NCI-H510A treated with DMSO at 0.1 percent for 48 hours (cell line): ENCODE results near the gene SLC25A43.

Experiments used
- DNase-seq: peaks from one replicate; lab custom pipeline; 2025; lab: John Stamatoyannopoulos, UW

Gene SLC25A43

DNA sequence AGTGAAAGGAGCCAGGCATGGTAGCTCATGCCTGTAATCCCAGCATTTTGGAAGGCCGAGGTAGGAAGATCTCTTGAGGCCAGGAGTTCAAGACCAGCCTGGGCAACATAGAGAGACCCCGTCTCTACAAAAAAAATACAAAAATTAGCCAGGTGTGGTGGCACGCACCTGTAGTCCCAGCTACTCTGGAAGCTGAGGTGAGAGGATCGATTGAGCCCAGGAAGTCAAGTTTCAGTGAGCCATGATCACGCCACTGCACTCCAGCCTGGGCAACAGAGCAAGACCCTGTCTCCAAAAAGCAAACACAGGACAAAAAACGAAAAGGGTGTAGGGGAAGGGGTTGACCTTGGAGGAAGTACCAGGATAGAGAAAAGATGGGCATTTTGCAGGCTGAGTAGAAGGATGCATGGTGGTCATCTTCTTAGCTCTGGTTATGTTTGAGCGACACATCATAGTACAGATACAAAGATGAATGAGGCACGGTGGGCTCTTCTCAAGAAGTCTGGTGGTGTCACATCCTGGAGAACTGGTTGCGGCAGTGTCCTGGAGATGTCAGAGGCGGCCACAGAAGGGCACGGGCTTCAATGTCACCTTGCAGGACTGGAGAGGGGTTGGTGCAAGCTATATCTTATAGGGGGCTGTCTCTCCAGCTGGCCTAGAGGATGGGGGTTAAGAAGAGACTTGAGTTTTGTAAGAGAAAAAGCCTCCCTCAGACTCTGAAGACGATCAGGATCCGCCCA lies 101.1 kb downstream of the SLC25A43 start:
- no peak for DNase-seq

DNA sequence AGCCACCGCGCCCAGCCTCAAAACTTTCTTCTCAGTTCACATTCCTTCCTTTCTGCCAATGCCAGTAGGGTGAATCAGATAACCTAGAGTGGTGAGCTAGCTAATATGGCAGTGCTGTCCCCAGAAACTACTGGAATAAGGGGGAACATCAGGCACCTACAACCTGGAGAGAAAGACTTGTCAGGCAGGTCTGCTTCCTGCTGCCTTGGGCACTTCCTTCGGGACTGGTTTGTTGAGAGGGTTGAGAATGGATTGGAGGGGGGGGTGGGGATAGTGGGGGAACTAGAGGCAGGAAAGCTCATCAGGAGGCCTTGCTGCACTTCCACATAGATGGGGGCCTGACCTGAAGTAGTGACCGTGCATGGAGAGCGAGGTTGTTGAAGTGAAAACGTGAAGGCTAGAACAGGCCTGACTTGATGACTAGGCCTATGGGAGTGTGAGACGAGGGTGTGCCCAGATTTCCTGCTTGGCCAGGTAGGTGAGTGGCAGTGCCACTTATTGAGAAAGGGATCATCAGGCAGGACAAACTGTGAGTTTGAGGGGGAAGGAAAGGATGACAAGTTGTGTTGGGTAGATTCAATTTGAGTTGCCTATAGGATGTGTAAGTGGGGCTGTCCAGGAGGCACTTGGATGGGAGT lies 102.5 kb downstream of the SLC25A43 start:
- no peak for DNase-seq

DNA sequence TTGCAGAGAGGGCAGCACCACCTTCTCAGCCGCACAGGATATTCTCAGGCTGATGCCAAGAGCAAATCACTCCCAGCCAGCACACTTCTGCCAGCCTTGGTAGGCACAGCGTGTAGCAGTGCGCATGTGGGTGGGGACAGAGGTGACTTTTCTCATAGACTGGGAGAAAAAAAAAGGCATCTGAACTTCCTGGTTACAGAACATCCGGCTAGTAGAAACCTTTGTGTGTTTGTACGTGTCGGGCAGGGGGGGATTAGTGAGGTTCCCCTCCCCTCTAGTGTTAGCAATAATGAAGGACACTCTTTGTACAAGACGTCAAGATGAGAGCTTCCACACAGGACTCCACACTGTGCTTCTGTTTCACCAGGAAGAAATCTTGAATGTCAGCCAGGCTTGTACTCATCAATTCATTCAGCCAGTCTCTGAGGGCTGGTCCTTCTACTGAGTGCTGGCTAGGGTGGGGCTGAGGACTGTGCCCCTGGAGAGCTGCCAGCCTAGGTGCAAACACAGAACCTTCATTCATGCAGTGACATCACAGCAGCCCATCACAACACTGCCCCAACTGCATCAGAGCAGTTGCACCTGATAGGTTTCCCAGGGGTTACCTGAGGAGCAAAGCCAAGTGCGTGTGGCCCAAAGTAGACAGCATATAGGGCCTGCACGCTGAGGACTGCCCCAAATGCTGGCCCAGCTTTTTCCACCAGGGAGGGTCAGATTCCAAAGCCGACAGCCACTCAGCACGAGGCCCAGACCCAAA lies 103.8 kb downstream of the SLC25A43 start:
- DNase-seq, result peak; percentile 55

DNA sequence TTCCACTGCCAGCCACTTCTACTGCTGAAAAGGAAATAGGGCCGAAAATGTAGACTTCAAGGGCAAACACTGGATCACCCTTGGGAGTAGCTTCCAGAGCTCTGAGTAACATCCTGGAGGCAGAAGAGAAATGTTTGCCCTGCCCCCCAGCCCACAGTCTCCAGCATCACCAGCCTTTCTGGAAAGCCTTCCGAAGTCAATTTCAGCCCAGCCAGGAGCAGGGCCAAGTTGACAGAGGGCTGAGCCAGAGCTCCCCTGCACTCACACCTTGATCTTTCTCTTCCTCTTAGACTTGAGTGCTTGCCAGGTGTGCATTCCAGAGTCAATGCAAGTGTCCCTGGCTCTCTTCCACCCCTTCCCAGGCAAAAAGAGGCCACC lies 104.3 kb downstream of the SLC25A43 start:
- no peak for DNase-seq
